H1 (cell line): ENCODE results near the gene G2E3. TPM values are rescaled to one million over a fixed set of nuclear protein-coding genes. Genes with fewer than 3 reads are reported as not detected.

Experiments
- CTCF ChIA-PET: fragments of 300-600 bp; sonication (Branson Sonifier 250); formaldehyde crosslinking; loops from one replicate; lab custom pipeline; 2021; ENCODE audit not compliant: partially characterized antibody; lab: Charles Lee
- POLR2A ChIA-PET: fragments of 300-600 bp; sonication (Branson Sonifier 250); formaldehyde crosslinking; loops from one replicate; lab custom pipeline; 2021; ENCODE audit warnings: inconsistent platforms; ENCODE audit not compliant: partially characterized antibody; lab: Charles Lee
- DNase-seq, 2 experiments: peaks; one replicate each; pipeline versions ENCODE4 v3.0.0 to v3.0.0-alpha.2; 2010 to 2022; ENCODE audit warnings: low spot score in 2 of 2, low read depth in 1 of 2, mixed read lengths in 1 of 2
- FAIRE-seq: peaks from 2 replicates; lab custom pipeline; 2011; peaks lifted over from hg19 to GRCh38; lab: Jason Lieb, UNC
- H2AFZ ChIP-seq: 2 replicates; pipeline ENCODE4 v1.8.1; 2012; ENCODE audit warnings: low read length, inconsistent platforms
- H2AK5ac ChIP-seq: 2 replicates; pipeline ENCODE4 v1.6.1; 2013; ENCODE audit warnings: low read depth, low read length
- H2BK120ac ChIP-seq: replicated peaks from 2 replicates; pipeline ENCODE3; 2013; ENCODE audit warnings: low read depth, low read length, inconsistent platforms
- H2BK12ac ChIP-seq: 2 replicates; pipeline ENCODE4 v1.6.1; 2013; ENCODE audit warnings: low read depth, low read length
- H2BK15ac ChIP-seq: 2 replicates; pipeline ENCODE4 v1.6.1; 2013; ENCODE audit warnings: low read length
- H2BK20ac ChIP-seq: 2 replicates; pipeline ENCODE4 v1.6.1; 2013; ENCODE audit warnings: low read length
- H2BK5ac ChIP-seq: 2 replicates; pipeline ENCODE4 v1.6.1; 2013; ENCODE audit warnings: low read depth, low read length
- H3K14ac ChIP-seq: 2 replicates; pipeline ENCODE4 v1.6.1; 2013; ENCODE audit warnings: inconsistent platforms; ENCODE audit not compliant: insufficient read length
- H3K18ac ChIP-seq: 2 replicates; pipeline ENCODE4 v1.6.1; 2013; ENCODE audit warnings: low read length; ENCODE audit errors: extremely low read depth
- H3K23ac ChIP-seq: 2 replicates; pipeline ENCODE4 v1.6.1; 2013; ENCODE audit warnings: inconsistent platforms; ENCODE audit not compliant: insufficient read length
- H3K23me2 ChIP-seq: 2 replicates; pipeline ENCODE4 v1.6.1; 2013; ENCODE audit warnings: low read depth, low read length
- H3K27ac ChIP-seq: 2 replicates; pipeline ENCODE4 v1.6.1; 2011; ENCODE audit warnings: low read depth, low read length, inconsistent platforms
- H3K27me3 ChIP-seq, 4 experiments: replicated peaks in 1 of 4; 1 replicate in 1 of 4; 2 replicates in 3 of 4; pipeline versions ENCODE4 v1.6.1 to v1.8.1; 2011 to 2013; ENCODE audit warnings: low read length in 3 of 4, mild to moderate bottlenecking in 3 of 4, inconsistent platforms in 2 of 4, mixed read lengths in 2 of 4, moderate library complexity in 1 of 4; ENCODE audit not compliant: control insufficient read depth in 3 of 4, insufficient read depth in 3 of 4; ENCODE audit errors: extremely low read depth in 1 of 4
- H3K36me3 ChIP-seq, 4 experiments: 2 replicates each; pipeline versions ENCODE4 v1.6.1 to v1.8.1; 2011 to 2013; ENCODE audit warnings: mild to moderate bottlenecking in 4 of 4, low read length in 3 of 4, moderate library complexity in 2 of 4, control low read depth in 1 of 4, inconsistent platforms in 1 of 4; ENCODE audit not compliant: insufficient read depth in 4 of 4, control insufficient read depth in 2 of 4
- H3K4ac ChIP-seq: replicated peaks from 2 replicates; pipeline ENCODE3; 2013; ENCODE audit warnings: low read length, low read depth, mixed read lengths, inconsistent platforms; ENCODE audit not compliant: insufficient read length
- H3K4me1 ChIP-seq, 4 experiments: replicated peaks in 1 of 4; 1 replicate in 1 of 4; 2 replicates in 3 of 4; pipeline versions ENCODE4 v1.6.1 to v1.8.1; 2011 to 2013; ENCODE audit warnings: low read length in 3 of 4, inconsistent platforms in 2 of 4, mixed read lengths in 1 of 4; ENCODE audit not compliant: insufficient read depth in 4 of 4, control insufficient read depth in 3 of 4
- H3K4me2 ChIP-seq, 2 experiments: 2 replicates each; pipeline versions ENCODE4 v1.6.1 to v1.8.1; 2011 to 2013; ENCODE audit warnings: low read depth in 2 of 2, low read length in 2 of 2, control low read depth in 1 of 2, inconsistent platforms in 1 of 2, mild to moderate bottlenecking in 1 of 2; ENCODE audit not compliant: insufficient read depth in 1 of 2
- H3K4me3 ChIP-seq, 4 experiments: fragments of 200-600, 300-600 bp in 1 of 4; sonication (generic), shearing (Covaris generic), sonication (Bioruptor Twin) in 1 of 4; 2 replicates each; pipeline versions ENCODE4 v1.5.1 to v1.8.1; 2011 to 2016; ENCODE audit warnings: low read length in 4 of 4, low read depth in 3 of 4, control low read depth in 2 of 4, inconsistent platforms in 2 of 4, mild to moderate bottlenecking in 2 of 4, mixed read lengths in 1 of 4, moderate library complexity in 1 of 4; ENCODE audit not compliant: insufficient read depth in 2 of 4; ENCODE audit errors: extremely low read depth in 1 of 4
- H3K56ac ChIP-seq: replicated peaks from 2 replicates; pipeline ENCODE3; 2013; ENCODE audit warnings: low read depth, mild to moderate bottlenecking, mixed read lengths, low read length, inconsistent platforms; ENCODE audit not compliant: insufficient read length
- H3K79me1 ChIP-seq: 2 replicates; pipeline ENCODE4 v1.6.1; 2013; ENCODE audit warnings: low read depth, low read length, control low read depth
- H3K79me2 ChIP-seq, 2 experiments: 2 replicates each; pipeline versions ENCODE4 v1.6.1 to v1.8.1; 2012 to 2013; ENCODE audit warnings: low read length in 2 of 2, mild to moderate bottlenecking in 2 of 2, inconsistent platforms in 1 of 2; ENCODE audit not compliant: insufficient read depth in 2 of 2, control insufficient read depth in 1 of 2
- H3K9ac ChIP-seq, 4 experiments: replicated peaks in 1 of 4; 1 replicate in 1 of 4; 2 replicates in 3 of 4; pipeline versions ENCODE4 v1.6.1 to v1.8.1; 2011 to 2013; ENCODE audit warnings: low read depth in 3 of 4, low read length in 3 of 4, control low read depth in 2 of 4, mild to moderate bottlenecking in 2 of 4, moderate library complexity in 2 of 4, inconsistent platforms in 1 of 4; ENCODE audit errors: extremely low read depth in 1 of 4
- H3K9me3 ChIP-seq, 2 experiments: 2 replicates each; pipeline versions ENCODE4 v1.6.1 to v1.8.1; 2012 to 2013; ENCODE audit warnings: mild to moderate bottlenecking in 2 of 2, moderate library complexity in 2 of 2, control low read depth in 1 of 2, inconsistent platforms in 1 of 2, low read depth in 1 of 2, low read length in 1 of 2, mixed read lengths in 1 of 2; ENCODE audit not compliant: insufficient read depth in 2 of 2
- H4K20me1 ChIP-seq, 2 experiments: replicated peaks in 1 of 2; 2 replicates each; pipeline versions ENCODE3 to v1.8.1; 2011 to 2013; ENCODE audit warnings: inconsistent platforms in 2 of 2, low read length in 2 of 2, mild to moderate bottlenecking in 1 of 2; ENCODE audit not compliant: insufficient read depth in 2 of 2, control insufficient read depth in 1 of 2
- H4K5ac ChIP-seq: 2 replicates; pipeline ENCODE4 v1.6.1; 2013; ENCODE audit warnings: low read length, low read depth, mixed read lengths, inconsistent platforms; ENCODE audit not compliant: insufficient read length
- H4K8ac ChIP-seq: 2 replicates; pipeline ENCODE4 v1.8.0; 2013; ENCODE audit warnings: mild to moderate bottlenecking, moderate library complexity, low read length, inconsistent platforms; ENCODE audit not compliant: insufficient read depth; ENCODE audit errors: extremely low read depth
- H4K91ac ChIP-seq: replicated peaks from 2 replicates; pipeline ENCODE3; 2013; ENCODE audit warnings: low read length, mixed read lengths, inconsistent platforms; ENCODE audit not compliant: insufficient read length
- ASH2L ChIP-seq: fragments of 200-600, 300-600 bp; sonication (generic); IDR thresholded peaks from one replicate; pipeline ENCODE4 v1.7.1; 2017; ENCODE audit warnings: low read length
- BCL11A ChIP-seq, 2 experiments: IDR thresholded peaks; one replicate each; pipeline ENCODE4 v1.6.1; 2011; ENCODE audit warnings: low read depth in 2 of 2, low read length in 2 of 2, mild to moderate bottlenecking in 2 of 2
- CHD1 ChIP-seq: IDR thresholded peaks from 2 replicates; pipeline ENCODE4 v1.6.1; 2012; ENCODE audit warnings: low read depth, low read length, improper control_type of control experiment
- CHD2 ChIP-seq: IDR thresholded peaks from 2 replicates; pipeline ENCODE4 v1.6.1; 2012; ENCODE audit warnings: low read length, improper control_type of control experiment
- CREB1 ChIP-seq: IDR thresholded peaks from 2 replicates; pipeline ENCODE4 v1.6.1; 2012; ENCODE audit warnings: inconsistent platforms
- EP300 ChIP-seq, 2 experiments: IDR thresholded peaks; 1 replicate in 1 of 2; 2 replicates in 1 of 2; pipeline ENCODE4 v1.6.1; 2011 to 2012; ENCODE audit warnings: low read depth in 2 of 2, low read length in 2 of 2, mild to moderate bottlenecking in 2 of 2, borderline replicate concordance in 1 of 2, inconsistent platforms in 1 of 2, moderate library complexity in 1 of 2
- JUND ChIP-seq: IDR thresholded peaks from 2 replicates; pipeline ENCODE4 v1.6.1; 2011; ENCODE audit warnings: mild to moderate bottlenecking, improper control_type of control experiment, low read length
- KDM5A ChIP-seq: fragments of 200-600 bp; IDR thresholded peaks from 2 replicates; pipeline ENCODE4 v1.7.1; 2012; ENCODE audit warnings: mild to moderate bottlenecking, low read length, inconsistent platforms, mixed read lengths
- POLR2A ChIP-seq, 2 experiments: IDR thresholded peaks; 1 replicate in 1 of 2; 2 replicates in 1 of 2; pipeline ENCODE4 v1.6.1; 2011; ENCODE audit warnings: low read depth in 2 of 2, low read length in 2 of 2, mild to moderate bottlenecking in 2 of 2; ENCODE audit errors: control extremely low read depth in 1 of 2
- POLR2AphosphoS5 ChIP-seq: IDR thresholded peaks from 2 replicates; pipeline ENCODE4 v1.6.1; 2011; ENCODE audit warnings: low read depth, low read length
- RFX5 ChIP-seq: IDR thresholded peaks from 2 replicates; pipeline ENCODE4 v1.6.1; 2011; ENCODE audit warnings: low read depth, low read length, improper control_type of control experiment, borderline replicate concordance
- ZNF274 ChIP-seq: IDR thresholded peaks from 2 replicates; pipeline ENCODE4 v1.7.0; 2012; ENCODE audit warnings: low read length, borderline replicate concordance; ENCODE audit errors: extremely low read depth
- polyA plus RNA-seq, 7 experiments: library from polyadenylated mRNA; depleted of rRNA in 3 of 7; stranded (reverse) in 5 of 7; unstranded in 2 of 7; fragments of >200 nt in 5 of 7; fragments of 200-250 nt in 2 of 7; gene quantifications; 1 replicate in 5 of 7; 2 replicates in 1 of 7; 4 replicates in 1 of 7; pipeline versions ENCODE4 v1.2.1 to v1.2.3, GENCODE V29; 2011 to 2013; ENCODE audit warnings: missing spikeins in 2 of 7, mixed read lengths in 2 of 7
- total RNA-seq: library from RNA; stranded (reverse); fragmentation: NEBNext Ultra II Directional; extraction: Animal tissue kit (Norgen Biotek cat#: 25700); gene quantifications from 2 replicates; pipeline ENCODE4 v1.2.1, GENCODE V29; 2021
- TF ChIP-seq, protein P1 (sequence below): IDR thresholded peaks from 2 replicates; pipeline ENCODE4 v1.6.1; 2011; ENCODE audit warnings: low read length, improper control_type of control experiment

Gene G2E3
- total and polyA plus RNA-seq, 2 of the 8 experiments (the other 6 are each of a cell fraction or from before 2014, with no cell fraction given) = 9.2 to 72.0 TPM

DNA sequence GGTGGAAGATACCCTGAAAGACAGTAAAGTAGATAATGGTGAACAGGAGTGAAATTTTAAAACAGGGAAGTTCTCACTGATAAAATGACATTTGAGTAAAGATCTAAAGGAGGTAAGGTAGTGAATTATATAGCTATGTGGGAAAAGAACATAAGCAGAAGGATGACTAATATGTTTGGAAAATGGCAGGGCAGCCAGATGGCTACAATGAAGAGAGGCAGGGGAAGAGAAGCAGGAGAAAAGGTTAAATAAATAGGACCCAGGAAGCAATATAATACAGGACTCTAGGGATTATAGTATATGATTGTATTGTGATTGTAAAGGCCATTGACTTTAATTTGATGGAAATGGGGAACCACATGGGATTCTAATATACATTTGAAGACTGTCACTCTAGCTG lies 96.2 kb downstream of the G2E3 start:
- Histone ChIP-seq H3K56ac (no peak overlapping the region), H4K91ac (no peak overlapping the region), H3K36me3 (peaks cover 2 to 63% (median 24%) of the 10 kb centered on the region in 4 experiments; a peak in 6 of 8 replicates), H2BK20ac (no peak overlapping the region), H3K27me3 (no peaks in the 10 kb centered on the region), H3K27ac (no peak overlapping the region), H3K79me2 (no peaks in the 10 kb centered on the region), H3K9ac (no peak overlapping the region), H2BK5ac (no peak overlapping the region), H2AK5ac (no peak overlapping the region), H3K9me3 (no peaks in the 10 kb centered on the region), H4K20me1 (peaks cover 0 to 4% of the 10 kb centered on the region in 2 experiments), H4K5ac (no peak overlapping the region), H3K79me1 (no peaks in the 10 kb centered on the region), H3K18ac (no peak overlapping the region), H3K4me1 (no peaks in the 10 kb centered on the region), H3K4me3 (no peak overlapping the region), H3K23ac (no peak overlapping the region), H3K23me2 (no peaks in the 10 kb centered on the region), H2AFZ (no peak overlapping the region), H3K4me2 (no peak overlapping the region), H2BK120ac (no peak overlapping the region), H2BK12ac (no peak overlapping the region), H3K14ac (no peak overlapping the region), H2BK15ac (no peak overlapping the region), H4K8ac (no peak overlapping the region), H3K4ac (no peak overlapping the region)
- DNase-seq (no peak), FAIRE-seq (no peak)
- CTCF ChIA-PET = interaction anchor here (0.6 to 3.0 kb wide), 3 partner anchors 27 to 47 kb away, joined by 3 to 16 read pairs (median 5); no protein-coding TSS in a partner anchor
- POLR2A ChIA-PET = interaction anchor here (1.1 kb wide), 1 partner anchor 33 kb away, joined by 3 read pairs; no protein-coding TSS in a partner anchor
- TF ChIP-seq EP300 (IDR thresholded peaks at IDR 0.05; ENCODE audit: borderline replicate concordance in 1 of 2, low read depth in 2 of 2, low read length in 2 of 2) = no peak
- TF ChIP-seq POLR2A (IDR thresholded peaks at IDR 0.05; ENCODE audit: control extremely low read depth in 1 of 2, low read depth in 2 of 2, low read length in 2 of 2) = no peak
- TF ChIP-seq CHD2 = no peak
- TF ChIP-seq POLR2AphosphoS5 = no peak
- no peak for TF ChIP-seq ASH2L
- no peak for TF ChIP-seq CHD1
- TF ChIP-seq, protein P1, sequence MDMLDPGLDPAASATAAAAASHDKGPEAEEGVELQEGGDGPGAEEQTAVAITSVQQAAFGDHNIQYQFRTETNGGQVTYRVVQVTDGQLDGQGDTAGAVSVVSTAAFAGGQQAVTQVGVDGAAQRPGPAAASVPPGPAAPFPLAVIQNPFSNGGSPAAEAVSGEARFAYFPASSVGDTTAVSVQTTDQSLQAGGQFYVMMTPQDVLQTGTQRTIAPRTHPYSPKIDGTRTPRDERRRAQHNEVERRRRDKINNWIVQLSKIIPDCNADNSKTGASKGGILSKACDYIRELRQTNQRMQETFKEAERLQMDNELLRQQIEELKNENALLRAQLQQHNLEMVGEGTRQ = no peak
- TF ChIP-seq BCL11A (IDR thresholded peaks at IDR 0.05; ENCODE audit: low read depth in 2 of 2, low read length in 2 of 2) = no peak
- TF ChIP-seq RFX5 = no peak
- no peak for TF ChIP-seq KDM5A
- TF ChIP-seq CREB1 = no peak
- TF ChIP-seq ZNF274 = no peak
- TF ChIP-seq JUND = no peak
